IMR-90 (cell line): ENCODE measurements around the gene TRMT1. TPM values are rescaled to one million over a fixed set of nuclear protein-coding genes. Genes with fewer than 3 reads are reported as not detected.

ENCODE experiments used
- ATAC-seq: fragments of 200-7000 bp; cut with Tn5 transposase; 2 replicates; pipeline ENCODE4 v1.9.1; 2020; ENCODE audit warnings: low read depth, mild to moderate bottlenecking, moderate library complexity
- BruUV-seq: library from RNA; stranded (reverse); fragments of 400-500 nt; replicated peaks from 2 replicates; lab custom pipeline; 2021; lab: Mats Ljungman, UMichigan
- CTCF ChIA-PET: fragments of 300-600 bp; formaldehyde crosslinking; extraction: SDS; loops from one replicate; lab custom pipeline; 2021; ENCODE audit warnings: antibody characterized with exemption; lab: Yijun Ruan, JAX
- POLR2A ChIA-PET: fragments of 300-600 bp; sonication (Branson Sonifier 250); formaldehyde crosslinking; loops from one replicate; lab custom pipeline; 2022; ENCODE audit warnings: antibody characterized with exemption; ENCODE audit not compliant: unreplicated experiment; lab: Charles Lee
- DNase-seq: peaks from one replicate; pipeline ENCODE4 v3.0.0; 2013
- H2AFZ ChIP-seq: replicated peaks from 2 replicates; pipeline ENCODE3; 2013; ENCODE audit warnings: low read length, mild to moderate bottlenecking; ENCODE audit not compliant: poor library complexity
- H2AK5ac ChIP-seq: 2 replicates; pipeline ENCODE4 v1.6.1; 2013; ENCODE audit warnings: low read depth, low read length, inconsistent platforms
- H2AK9ac ChIP-seq: replicated peaks from 2 replicates; pipeline ENCODE3; 2013; ENCODE audit warnings: mild to moderate bottlenecking, low read depth, low read length, moderate library complexity; ENCODE audit not compliant: poor library complexity
- H2BK120ac ChIP-seq: 2 replicates; pipeline ENCODE4 v1.6.1; 2013; ENCODE audit warnings: low read depth, low read length, inconsistent platforms
- H2BK15ac ChIP-seq: 3 replicates; pipeline ENCODE4 v1.6.1; 2013; ENCODE audit warnings: low read depth, low read length, inconsistent platforms
- H2BK20ac ChIP-seq: 2 replicates; pipeline ENCODE4 v1.6.1; 2013; ENCODE audit warnings: low read depth, mild to moderate bottlenecking, inconsistent platforms, low read length, moderate library complexity
- H2BK5ac ChIP-seq: 2 replicates; pipeline ENCODE4 v1.6.1; 2013; ENCODE audit warnings: mild to moderate bottlenecking, low read depth, low read length, inconsistent platforms; ENCODE audit not compliant: poor library complexity, severe bottlenecking
- H3K14ac ChIP-seq: replicated peaks from 2 replicates; pipeline ENCODE4 v1.6.1; 2013; ENCODE audit warnings: low read depth, low read length, inconsistent platforms
- H3K18ac ChIP-seq: 2 replicates; pipeline ENCODE4 v1.6.1; 2013; ENCODE audit warnings: low read depth, low read length, control low read depth
- H3K23ac ChIP-seq: 2 replicates; pipeline ENCODE4 v1.6.1; 2013; ENCODE audit warnings: low read depth, low read length, inconsistent platforms
- H3K27ac ChIP-seq: 2 replicates; pipeline ENCODE4 v1.5.1; 2013; ENCODE audit warnings: mild to moderate bottlenecking, control low read depth, low read length; ENCODE audit not compliant: insufficient read depth
- H3K27me3 ChIP-seq: 2 replicates; pipeline ENCODE4 v1.6.1; 2013; ENCODE audit warnings: low read length; ENCODE audit not compliant: control insufficient read depth, insufficient read depth
- H3K36me3 ChIP-seq: 2 replicates; pipeline ENCODE4 v1.6.1; 2013; ENCODE audit warnings: low read length, mixed read lengths; ENCODE audit not compliant: control insufficient read depth, insufficient read depth
- H3K4ac ChIP-seq: 2 replicates; pipeline ENCODE4 v1.6.1; 2013; ENCODE audit warnings: low read depth, low read length, inconsistent platforms
- H3K4me1 ChIP-seq: 2 replicates; pipeline ENCODE4 v1.6.1; 2013; ENCODE audit warnings: low read length, mixed read lengths; ENCODE audit not compliant: control insufficient read depth, insufficient read depth
- H3K4me2 ChIP-seq: 2 replicates; pipeline ENCODE4 v1.6.1; 2013; ENCODE audit warnings: low read depth, mild to moderate bottlenecking, control low read depth, low read length, moderate library complexity
- H3K4me3 ChIP-seq: 2 replicates; pipeline ENCODE4 v1.5.1; 2013; ENCODE audit warnings: low read depth, mild to moderate bottlenecking, control low read depth, low read length, moderate library complexity; ENCODE audit not compliant: insufficient read depth
- H3K56ac ChIP-seq: 2 replicates; pipeline ENCODE4 v1.6.1; 2013; ENCODE audit warnings: low read length, inconsistent platforms; ENCODE audit not compliant: insufficient read depth; ENCODE audit errors: extremely low read depth
- H3K79me1 ChIP-seq, 2 experiments: 2 replicates each; pipeline ENCODE4 v1.6.1; 2013; ENCODE audit warnings: low read length in 2 of 2, inconsistent platforms in 1 of 2, low read depth in 1 of 2
- H3K9ac ChIP-seq: 2 replicates; pipeline ENCODE4 v1.6.1; 2013; ENCODE audit warnings: low read depth, low read length, control low read depth
- H3K9me1 ChIP-seq: 2 replicates; pipeline ENCODE4 v1.6.1; 2013; ENCODE audit warnings: low read length, inconsistent platforms; ENCODE audit not compliant: insufficient read depth
- H3K9me3 ChIP-seq: 2 replicates; pipeline ENCODE4 v1.6.1; 2013; ENCODE audit warnings: low read length; ENCODE audit not compliant: control insufficient read depth, insufficient read depth
- H4K20me1 ChIP-seq: 2 replicates; pipeline ENCODE4 v1.6.1; 2013; ENCODE audit warnings: low read length, inconsistent platforms; ENCODE audit not compliant: insufficient read depth
- H4K5ac ChIP-seq: 2 replicates; pipeline ENCODE4 v1.6.1; 2013; ENCODE audit warnings: mild to moderate bottlenecking, low read depth, low read length, control low read depth
- H4K8ac ChIP-seq, 2 experiments: 2 replicates each; pipeline ENCODE4 v1.6.1; 2013; ENCODE audit warnings: low read depth in 2 of 2, low read length in 2 of 2, control low read depth in 1 of 2, inconsistent platforms in 1 of 2
- H4K91ac ChIP-seq: 2 replicates; pipeline ENCODE4 v1.6.1; 2013; ENCODE audit warnings: low read depth, low read length, inconsistent platforms; ENCODE audit not compliant: insufficient read depth
- CHD1 ChIP-seq: IDR thresholded peaks from 2 replicates; pipeline ENCODE4 v1.6.1; 2012; ENCODE audit warnings: low read depth, low read length, improper control_type of control experiment
- ELK1 ChIP-seq: fragments of 150-350 bp; IDR thresholded peaks from 2 replicates; pipeline ENCODE4 v1.6.1; 2016; ENCODE audit warnings: low read depth, mild to moderate bottlenecking, low read length, moderate library complexity, borderline replicate concordance
- RCOR1 ChIP-seq: IDR thresholded peaks from 2 replicates; pipeline ENCODE4 v1.6.1; 2012; ENCODE audit warnings: mild to moderate bottlenecking, low read length, improper control_type of control experiment; ENCODE audit not compliant: insufficient replicate concordance
- WGBS, 2 experiments: methylation state at CpG; one replicate each; pipeline versions ENCODE4 v1.1.5 to v1.1.7; 2013; ENCODE audit warnings: missing lambda C conversion rate in 2 of 2; ENCODE audit not compliant: insufficient read length in 1 of 2; ENCODE audit errors: extremely low coverage in 2 of 2; 5-methylcytosine and 5-hydroxymethylcytosine counted together
- dilution Hi-C: fragments of 300-500 bp; cut with HindIII; formaldehyde crosslinking; loops from one replicate; pipeline ENCODE4 v1.14.3; 2018; ENCODE audit warnings: low sequenced_read_pairs; ENCODE audit not compliant: unreplicated experiment
- in situ Hi-C: fragments of 300-500 bp; cut with MboI; formaldehyde crosslinking; loops from 3 replicates; pipeline ENCODE4 v1.14.3; 2019; ENCODE audit warnings: low sequenced_read_pairs, inconsistent platforms, mixed read lengths
- intact Hi-C: fragments of 100-400 bp; cut with micrococcal nuclease; formaldehyde crosslinking; loops from 2 replicates; pipeline ENCODE4 v1.10.0; 2022
- polyA plus RNA-seq, 3 experiments: library from polyadenylated mRNA; depleted of rRNA; stranded (reverse); fragments of >200 nt; gene quantifications; 2 replicates each; pipeline ENCODE4 v1.2.3, GENCODE V29; 2012; ENCODE audit warnings: low replicate concordance in 1 of 3
- total RNA-seq: library from RNA; depleted of rRNA; stranded (reverse); fragments of >200 nt; gene quantifications from 2 replicates; pipeline ENCODE4 v1.2.3, GENCODE V29; 2012

The TRMT1 gene
- total and polyA plus RNA-seq, 2 of the 4 experiments (the other 2 are of a cell fraction): 28.3 to 56.0 TPM

GRCh38 chr19:13089857-13090507 lies 26.6 kb downstream of the TRMT1 start:
- H2BK20ac ChIP-seq: no peak overlapping the region
- H3K27me3 ChIP-seq: no peaks in the 10 kb centered on the region
- H4K20me1 ChIP-seq: peaks cover 15% of the 10 kb centered on the region; the same call in 1 of the 2 replicates
- H3K56ac ChIP-seq: no peak overlapping the region
- H3K27ac ChIP-seq: no peak overlapping the region
- H2BK15ac ChIP-seq: no peak overlapping the region
- no peak overlapping the region for H2AFZ ChIP-seq
- no peak overlapping the region for H3K14ac ChIP-seq
- H3K23ac ChIP-seq: no peak overlapping the region
- no peak overlapping the region for H3K18ac ChIP-seq
- in situ Hi-C loops (loop anchor here (5.0 kb wide), 1 partner anchor 108 kb away; no protein-coding TSS in a partner anchor), dilution Hi-C loops (no loop called here), intact Hi-C loops (no loop called here)
- H3K9ac ChIP-seq: no peak overlapping the region
- no peak overlapping the region for H2AK5ac ChIP-seq
- TF ChIP-seq RCOR1 (no peak), ELK1 (no peak), CHD1 (no peak)
- H3K4me3 ChIP-seq: no peak overlapping the region
- ChIA-PET CTCF (interaction anchor here (1.1 kb wide), 1 partner anchor 32 kb away, joined by 3 read pairs; no protein-coding TSS in a partner anchor), POLR2A (no interaction called here)
- H3K4ac ChIP-seq: no peak overlapping the region
- no peaks in the 10 kb centered on the region for H3K9me1 ChIP-seq
- H3K36me3 ChIP-seq: peaks cover 38% of the 10 kb centered on the region
- BruUV-seq: no TSS peak
- H4K8ac ChIP-seq: no peak overlapping the region
- H2BK120ac ChIP-seq: no peak overlapping the region
- 80% methylated on average over 2 of the region's 12 CpGs; no CpG with 5 or more reads in 1 of the 2 experiments for WGBS, 2 experiments
- no peak for DNase-seq
- H3K4me1 ChIP-seq: peaks cover 9% of the 10 kb centered on the region; the same call in 1 of the 2 replicates
- H3K79me1 ChIP-seq: 0 out of 4 replicates have a peak, but pooled peaks cover 0 to 8% of the 10 kb centered on the region in 2 experiments
- H3K9me3 ChIP-seq: no peaks in the 10 kb centered on the region
- H2AK9ac ChIP-seq: no peak overlapping the region
- no peak overlapping the region for H4K5ac ChIP-seq
- no peak overlapping the region for H4K91ac ChIP-seq
- no peak overlapping the region for H2BK5ac ChIP-seq
- H3K4me2 ChIP-seq: no peak overlapping the region
- no peak for ATAC-seq
